Measurements from ENCODE around the gene JAML. TPM values are rescaled to one million over a fixed set of nuclear protein-coding genes. Genes with fewer than 3 reads are reported as not detected.

Gene JAML
- total RNA-seq, 1 experiment from 2014 or later: not detected

- intact Hi-C loops (cut with micrococcal nuclease): no loop called here
These were observed 21.2 kb upstream of the JAML start for GRCh38 chr11:118245936-118246562.

GRCh38 chr11:118243993-118244762, 19.4 kb upstream of the JAML start:
- no peak overlapping the region for H3K27ac Mint-ChIP-seq (ENCODE audit: low read depth, unreplicated experiment)
- H3K27me3 Mint-ChIP-seq (ENCODE audit: insufficient read depth, unreplicated experiment): no peaks in the 10 kb centered on the region

More at GRCh38 chr11:118245936-118246562, 21.2 kb upstream of the JAML start:
- Mint-ChIP-seq H3K4me1 (ENCODE audit: insufficient read depth, unreplicated experiment) (peaks cover 29% of the 10 kb centered on the region), H3K9me3 (ENCODE audit: unreplicated experiment) (no peaks in the 10 kb centered on the region), H3K27me3 (ENCODE audit: insufficient read depth, unreplicated experiment) (no peaks in the 10 kb centered on the region), H3K27ac (ENCODE audit: low read depth, unreplicated experiment) (no peak overlapping the region), H3K36me3 (ENCODE audit: insufficient read depth, unreplicated experiment) (no peaks in the 10 kb centered on the region), H3K4me3 (ENCODE audit: unreplicated experiment) (no peak overlapping the region)
- no peak for TF ChIP-seq CTCF (IDR thresholded peaks at IDR 0.05; ENCODE audit: unreplicated experiment)
- no TSS peak for BruUV-seq (replicated peaks)
- no peak for DNase-seq (ENCODE audit: unreplicated experiment)
- POLR2A ChIA-PET: interaction anchor here (0.9 to 2.8 kb wide), 2 partner anchors 19 to 48 kb away, joined by 5 to 17 read pairs; partner anchors contain the start of gene MPZL2
- CTCF ChIA-PET: interaction anchor here (0.7 to 2.9 kb wide), 2 partner anchors 48 to 76 kb away, joined by 3 to 18 read pairs; no protein-coding TSS in a partner anchor

DNA sequence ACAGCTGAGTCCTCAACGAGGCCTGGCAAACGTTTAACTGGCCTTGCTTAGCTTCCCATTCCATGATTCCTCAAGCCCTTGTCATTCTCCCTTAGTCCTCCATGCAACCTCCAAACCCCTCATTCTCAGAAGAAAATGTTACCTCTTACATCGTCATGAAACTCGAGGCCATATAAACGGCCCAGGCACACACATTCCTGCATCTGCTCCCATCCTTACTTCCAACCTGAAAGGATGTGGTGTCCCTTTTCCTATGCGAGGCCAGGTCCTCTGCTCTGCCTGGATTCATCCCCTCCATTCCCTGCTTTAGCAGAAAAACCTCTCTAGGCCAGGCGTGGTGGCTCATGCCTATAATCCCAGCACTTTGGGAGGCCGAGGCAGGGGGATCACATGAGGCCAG, 18.4 kb upstream of the JAML start:
- ChIA-PET CTCF (interaction anchor here (0.7 to 2.3 kb wide), 2 partner anchors 20 to 48 kb away, joined by 3 to 6 read pairs; no protein-coding TSS in a partner anchor), POLR2A (interaction anchor here (1.0 to 4.9 kb wide), 3 partner anchors 9 to 116 kb away, joined by 3 to 39 read pairs (median 30); partner anchors contain the start of genes MPZL2, MPZL3 and UBE4A)
- H3K4me1 Mint-ChIP-seq (ENCODE audit: insufficient read depth, unreplicated experiment): peaks cover 30% of the 10 kb centered on the region
- no peak overlapping the region for H3K27ac Mint-ChIP-seq (ENCODE audit: low read depth, unreplicated experiment)
- no TSS peak for BruUV-seq (replicated peaks)
- no peaks in the 10 kb centered on the region for H3K27me3 Mint-ChIP-seq (ENCODE audit: insufficient read depth, unreplicated experiment)
- H3K36me3 Mint-ChIP-seq (ENCODE audit: insufficient read depth, unreplicated experiment): peaks cover 8% of the 10 kb centered on the region
- TF ChIP-seq CTCF (IDR thresholded peaks at IDR 0.05; ENCODE audit: unreplicated experiment): no peak
- no peak overlapping the region for H3K4me3 Mint-ChIP-seq (ENCODE audit: unreplicated experiment)
- intact Hi-C loops (cut with micrococcal nuclease): no loop called here
- H3K9me3 Mint-ChIP-seq (ENCODE audit: unreplicated experiment): no peaks in the 10 kb centered on the region
- DNase-seq (ENCODE audit: unreplicated experiment): no peak

More at GRCh38 chr11:118243993-118244762, 19.4 kb upstream of the JAML start:
- H3K9me3 Mint-ChIP-seq (ENCODE audit: unreplicated experiment): no peaks in the 10 kb centered on the region
- no peak overlapping the region for H3K4me3 Mint-ChIP-seq (ENCODE audit: unreplicated experiment)
- POLR2A ChIA-PET: interaction anchor here (0.7 to 1.1 kb wide), 2 partner anchors 20 to 379 kb away, joined by 4 to 6 read pairs; partner anchors contain the start of gene MPZL2
- BruUV-seq (replicated peaks): no TSS peak
- TF ChIP-seq CTCF (IDR thresholded peaks at IDR 0.05; ENCODE audit: unreplicated experiment): no peak
- no peak for DNase-seq (ENCODE audit: unreplicated experiment)
- peaks cover 30% of the 10 kb centered on the region for H3K4me1 Mint-ChIP-seq (ENCODE audit: insufficient read depth, unreplicated experiment)
- no peaks in the 10 kb centered on the region for H3K36me3 Mint-ChIP-seq (ENCODE audit: insufficient read depth, unreplicated experiment)
- CTCF ChIA-PET: interaction anchor here (0.7 to 1.0 kb wide), 3 partner anchors 46 to 142 kb away, joined by 3 to 4 read pairs (median 4); no protein-coding TSS in a partner anchor
- intact Hi-C loops (cut with micrococcal nuclease): no loop called here

DNA sequence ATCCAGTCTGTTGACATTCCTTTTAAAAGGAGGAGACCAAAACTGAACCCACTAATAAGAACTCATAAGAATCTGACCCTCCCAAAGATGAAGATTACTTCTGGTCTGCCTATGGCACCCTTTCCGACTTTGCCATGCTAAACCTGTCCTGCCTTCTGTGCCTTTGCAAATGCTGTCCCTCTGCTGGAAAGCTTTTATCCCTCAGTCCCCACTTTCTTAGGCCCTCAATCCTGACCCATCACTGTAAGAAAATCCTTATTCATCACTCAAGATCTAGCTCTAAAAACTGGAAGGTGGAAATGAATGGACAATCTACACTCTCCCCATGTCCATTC, 16.9 kb upstream of the JAML start:
- TF ChIP-seq CTCF (IDR thresholded peaks at IDR 0.05; ENCODE audit: unreplicated experiment): no peak
- Mint-ChIP-seq H3K27ac (ENCODE audit: low read depth, unreplicated experiment) (peak overlapping the region; percentile 70), H3K4me1 (ENCODE audit: insufficient read depth, unreplicated experiment) (peaks cover 25% of the 10 kb centered on the region), H3K9me3 (ENCODE audit: unreplicated experiment) (no peaks in the 10 kb centered on the region), H3K36me3 (ENCODE audit: insufficient read depth, unreplicated experiment) (peaks cover 19% of the 10 kb centered on the region), H3K4me3 (ENCODE audit: unreplicated experiment) (peak overlapping the region; percentile 35), H3K27me3 (ENCODE audit: insufficient read depth, unreplicated experiment) (no peaks in the 10 kb centered on the region)
- POLR2A ChIA-PET: interaction anchor here (0.7 to 4.9 kb wide), 8 partner anchors 10 to 52 kb away, joined by 3 to 39 read pairs (median 4); partner anchors contain the start of genes MPZL2 and MPZL3
- no TSS peak for BruUV-seq (replicated peaks)
- no peak for DNase-seq (ENCODE audit: unreplicated experiment)
- intact Hi-C loops (cut with micrococcal nuclease): no loop called here
- CTCF ChIA-PET: interaction anchor here (0.5 to 2.3 kb wide), 7 partner anchors 10 to 49 kb away, joined by 3 to 13 read pairs (median 3); partner anchors contain the start of genes MPZL2 and MPZL3
